Uterus (tissue), 4 donors: ENCODE results near the gene SLC7A1. TPM values are rescaled to one million over a fixed set of nuclear protein-coding genes. Genes with fewer than 3 reads are reported as not detected.

ENCODE experiments used
- DNase-seq, 2 donors: peaks; one replicate each; pipeline ENCODE4 v3.0.0-alpha.2; 2019 to 2020
- H3K27ac ChIP-seq, 2 donors: fragments of 200-600 bp; sonication (generic); 1 replicate in 1 of 2; 2 replicates in 1 of 2; pipeline ENCODE4 v1.5.1; 2016 to 2018
- H3K27me3 ChIP-seq, 2 donors: fragments of 200-600 bp; sonication (generic); one replicate each; pipeline ENCODE4 v1.5.1; 2018 to 2019; ENCODE audit warnings: control low read depth in 1 of 2
- H3K36me3 ChIP-seq, 2 donors: fragments of 200-600 bp; sonication (generic); one replicate each; pipeline ENCODE4 v1.5.1; 2019; ENCODE audit warnings: control low read depth in 1 of 2
- H3K4me1 ChIP-seq, 2 donors: fragments of 200-600 bp; sonication (generic); one replicate each; pipeline ENCODE4 v1.5.1; 2018 to 2019; ENCODE audit warnings: control low read depth in 1 of 2
- H3K4me3 ChIP-seq, 2 donors: fragments of 200-600 bp; sonication (generic); 1 replicate in 1 of 2; 2 replicates in 1 of 2; pipeline ENCODE4 v1.5.1; 2018 to 2019; ENCODE audit warnings: mild to moderate bottlenecking in 1 of 2
- H3K9me3 ChIP-seq, 2 donors: fragments of 200-600 bp; sonication (generic); one replicate each; pipeline ENCODE4 v1.5.1; 2019; ENCODE audit warnings: control low read depth in 1 of 2
- POLR2A ChIP-seq, 2 donors: fragments of 450-650 bp; IDR thresholded peaks; one replicate each; pipeline ENCODE4 v1.6.1; 2016; ENCODE audit warnings: antibody characterized with exemption in 2 of 2, mild to moderate bottlenecking in 1 of 2, moderate library complexity in 1 of 2
- intact Hi-C: fragments of 100-400 bp; cut with DNase I; formaldehyde crosslinking; loops from one replicate; pipeline ENCODE4 v1.15.1; 2023; ENCODE audit warnings: low total_unique reads
- total RNA-seq, 4 donors: library from RNA; depleted of rRNA in 3 of 4; stranded (reverse); fragments of >200 nt in 3 of 4; gene quantifications; one replicate each; pipeline versions ENCODE4 v1.1.0 to v1.2.4, GENCODE V29; 2014 to 2023
- TF ChIP-seq, protein P1 (sequence below), 4 experiments: fragments of 200-600 bp in 2 of 4; fragments of 450-650 bp in 2 of 4; sonication (generic) in 2 of 4; IDR thresholded peaks; one replicate each; pipeline ENCODE4 v1.5.1; 2016 to 2019; ENCODE audit warnings: antibody characterized with exemption in 4 of 4, mild to moderate bottlenecking in 2 of 4, moderate library complexity in 1 of 4
- donor health status: DM: yes; HTN: yes; CAD: no.

The SLC7A1 gene
- total RNA-seq, 4 donors from 2014 or later, result 4.1 to 39.0 (median 10.8) TPM

DNA sequence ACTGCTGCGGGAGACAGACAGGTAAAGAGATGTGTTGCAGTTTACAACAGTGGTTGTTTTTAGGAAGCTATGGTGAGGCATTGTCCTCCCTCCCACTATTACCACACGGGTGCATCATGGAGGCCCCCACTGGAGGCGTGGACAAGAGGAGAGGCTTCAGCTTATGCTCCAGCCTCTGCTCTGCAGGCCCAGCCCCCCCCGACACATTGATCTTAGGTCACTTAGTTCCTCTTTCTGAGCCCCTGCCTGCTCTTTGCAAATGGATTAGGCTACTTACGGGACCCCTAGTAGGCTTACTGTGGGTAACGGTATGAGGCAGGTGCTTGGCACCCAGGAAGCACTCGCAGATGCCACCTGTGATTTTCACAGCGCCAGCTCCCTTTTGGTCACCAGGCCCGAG lies 123.9 kb downstream of the SLC7A1 start:
- Histone ChIP-seq H3K27me3 (no peaks in the 10 kb centered on the region), H3K9me3 (no peaks in the 10 kb centered on the region), H3K4me3 (no peak overlapping the region), H3K27ac (no peak overlapping the region), H3K4me1 (no peaks in the 10 kb centered on the region), H3K36me3 (no peaks in the 10 kb centered on the region)
- no peak for DNase-seq
- no peak for TF ChIP-seq POLR2A (IDR thresholded peaks at IDR 0.05)
- TF ChIP-seq, protein P1, sequence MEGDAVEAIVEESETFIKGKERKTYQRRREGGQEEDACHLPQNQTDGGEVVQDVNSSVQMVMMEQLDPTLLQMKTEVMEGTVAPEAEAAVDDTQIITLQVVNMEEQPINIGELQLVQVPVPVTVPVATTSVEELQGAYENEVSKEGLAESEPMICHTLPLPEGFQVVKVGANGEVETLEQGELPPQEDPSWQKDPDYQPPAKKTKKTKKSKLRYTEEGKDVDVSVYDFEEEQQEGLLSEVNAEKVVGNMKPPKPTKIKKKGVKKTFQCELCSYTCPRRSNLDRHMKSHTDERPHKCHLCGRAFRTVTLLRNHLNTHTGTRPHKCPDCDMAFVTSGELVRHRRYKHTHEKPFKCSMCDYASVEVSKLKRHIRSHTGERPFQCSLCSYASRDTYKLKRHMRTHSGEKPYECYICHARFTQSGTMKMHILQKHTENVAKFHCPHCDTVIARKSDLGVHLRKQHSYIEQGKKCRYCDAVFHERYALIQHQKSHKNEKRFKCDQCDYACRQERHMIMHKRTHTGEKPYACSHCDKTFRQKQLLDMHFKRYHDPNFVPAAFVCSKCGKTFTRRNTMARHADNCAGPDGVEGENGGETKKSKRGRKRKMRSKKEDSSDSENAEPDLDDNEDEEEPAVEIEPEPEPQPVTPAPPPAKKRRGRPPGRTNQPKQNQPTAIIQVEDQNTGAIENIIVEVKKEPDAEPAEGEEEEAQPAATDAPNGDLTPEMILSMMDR (IDR thresholded peaks at IDR 0.05), result no peak
- intact Hi-C loops, result no loop called here

DNA sequence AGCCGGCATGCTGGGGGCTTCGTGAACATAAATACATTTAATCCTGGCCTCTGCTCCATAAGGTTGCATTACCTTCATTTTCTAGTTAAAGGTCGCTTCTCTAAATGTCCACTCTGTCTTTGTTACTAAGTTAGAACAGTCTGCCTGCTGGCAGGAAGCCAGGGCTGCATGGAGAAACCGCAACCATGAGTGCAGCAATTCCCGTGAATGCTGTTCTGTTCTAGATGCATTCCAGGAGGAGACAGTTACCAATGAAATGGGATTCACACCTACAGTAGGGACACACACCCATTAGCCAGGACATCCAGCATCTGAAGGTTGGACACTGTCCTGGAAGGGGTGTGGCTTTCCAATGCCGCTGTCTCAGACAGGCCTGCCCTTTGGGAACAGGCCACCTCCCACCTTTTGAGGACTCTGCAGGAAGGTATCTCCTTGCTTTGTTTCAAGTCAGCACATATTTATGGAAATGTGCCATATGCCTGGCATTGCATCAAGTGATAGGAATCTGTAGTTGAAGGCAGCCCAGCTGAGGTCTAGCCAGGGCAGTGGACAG lies 129.7 kb downstream of the SLC7A1 start:
- Histone ChIP-seq H3K4me3 (no peak overlapping the region), H3K9me3 (no peaks in the 10 kb centered on the region), H3K36me3 (no peaks in the 10 kb centered on the region), H3K27me3 (no peaks in the 10 kb centered on the region), H3K4me1 (no peaks in the 10 kb centered on the region), H3K27ac (no peak overlapping the region)
- peak; percentile 50 to 51 for DNase-seq
- intact Hi-C loops, result no loop called here
- no peak for TF ChIP-seq POLR2A (IDR thresholded peaks at IDR 0.05)
- TF ChIP-seq, protein P1 (IDR thresholded peaks at IDR 0.05), result no peak

DNA sequence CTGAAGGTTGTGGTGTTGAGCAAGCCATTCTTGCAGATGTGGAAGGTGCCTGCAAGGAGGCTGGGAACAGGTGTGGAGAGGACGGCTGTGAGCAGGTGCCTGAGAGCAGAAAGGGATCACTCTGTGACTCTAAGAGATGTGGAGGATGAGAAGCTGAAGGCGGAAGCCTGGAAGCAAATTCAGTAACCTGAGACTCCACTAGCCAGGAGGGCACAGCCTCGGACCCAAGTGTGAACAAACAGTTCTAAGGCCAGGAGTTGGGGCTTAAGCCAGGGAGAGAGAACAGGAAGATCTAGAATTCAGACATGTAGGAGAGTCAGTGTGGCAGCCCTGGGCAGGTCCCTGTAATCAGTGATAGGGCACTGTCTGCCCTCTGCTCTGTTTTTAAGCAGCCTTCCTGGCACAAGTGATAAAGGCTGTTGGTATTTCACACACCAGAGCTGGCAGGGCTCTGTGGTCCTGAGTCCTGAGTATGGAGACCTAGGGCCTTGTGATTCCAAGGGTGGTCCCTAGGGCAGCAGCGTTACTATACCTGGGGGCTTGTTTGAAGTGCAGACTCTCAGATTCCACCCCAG lies 131.3 kb downstream of the SLC7A1 start:
- DNase-seq, result no peak
- H3K36me3 ChIP-seq, result no peaks in the 10 kb centered on the region
- no peaks in the 10 kb centered on the region for H3K4me1 ChIP-seq
- H3K9me3 ChIP-seq, result no peaks in the 10 kb centered on the region
- H3K27ac ChIP-seq, result no peak overlapping the region
- no peak for TF ChIP-seq POLR2A (IDR thresholded peaks at IDR 0.05)
- TF ChIP-seq, protein P1 (IDR thresholded peaks at IDR 0.05), result no peak
- H3K27me3 ChIP-seq, result no peaks in the 10 kb centered on the region
- H3K4me3 ChIP-seq, result no peak overlapping the region
- intact Hi-C loops, result no loop called here

DNA sequence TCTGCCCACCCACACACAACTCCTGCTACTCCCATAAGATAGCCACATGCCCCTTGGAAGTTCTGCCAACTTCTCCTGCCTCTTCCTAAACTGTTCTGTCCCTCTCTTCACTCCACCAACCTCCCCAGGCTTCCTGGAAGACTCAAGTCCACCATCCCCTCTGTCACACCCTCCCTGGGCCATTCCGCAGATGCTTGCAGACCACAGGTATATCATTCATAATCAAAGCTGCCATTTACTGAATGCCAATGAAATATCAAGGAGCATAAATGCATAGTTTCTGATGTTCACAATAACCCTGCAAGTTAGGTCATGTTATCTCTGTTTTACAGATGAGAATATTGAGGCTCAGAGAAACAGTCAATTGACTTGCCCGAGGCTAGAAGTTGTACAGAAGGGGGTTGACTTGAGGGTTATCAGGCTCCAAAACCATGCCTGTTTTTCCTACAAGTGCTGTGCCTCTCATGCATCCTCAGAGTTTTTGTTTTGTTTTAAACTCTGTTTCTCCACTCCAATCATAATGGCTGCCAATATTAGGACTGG lies 135.6 kb downstream of the SLC7A1 start:
- TF ChIP-seq, protein P1 (IDR thresholded peaks at IDR 0.05), result no peak
- no peak for TF ChIP-seq POLR2A (IDR thresholded peaks at IDR 0.05)
- no peak for DNase-seq

More for the DNA sequence above, 135.6 kb downstream of the SLC7A1 start:
- H3K4me1 ChIP-seq, result no peaks in the 10 kb centered on the region
- H3K36me3 ChIP-seq, result no peaks in the 10 kb centered on the region
- H3K9me3 ChIP-seq, result no peaks in the 10 kb centered on the region
- intact Hi-C loops, result no loop called here
- H3K27ac ChIP-seq, result no peak overlapping the region
- no peak overlapping the region for H3K4me3 ChIP-seq
- no peaks in the 10 kb centered on the region for H3K27me3 ChIP-seq
